Measurements from ENCODE around the gene CLPTM1.

CLPTM1 gene

DNA sequence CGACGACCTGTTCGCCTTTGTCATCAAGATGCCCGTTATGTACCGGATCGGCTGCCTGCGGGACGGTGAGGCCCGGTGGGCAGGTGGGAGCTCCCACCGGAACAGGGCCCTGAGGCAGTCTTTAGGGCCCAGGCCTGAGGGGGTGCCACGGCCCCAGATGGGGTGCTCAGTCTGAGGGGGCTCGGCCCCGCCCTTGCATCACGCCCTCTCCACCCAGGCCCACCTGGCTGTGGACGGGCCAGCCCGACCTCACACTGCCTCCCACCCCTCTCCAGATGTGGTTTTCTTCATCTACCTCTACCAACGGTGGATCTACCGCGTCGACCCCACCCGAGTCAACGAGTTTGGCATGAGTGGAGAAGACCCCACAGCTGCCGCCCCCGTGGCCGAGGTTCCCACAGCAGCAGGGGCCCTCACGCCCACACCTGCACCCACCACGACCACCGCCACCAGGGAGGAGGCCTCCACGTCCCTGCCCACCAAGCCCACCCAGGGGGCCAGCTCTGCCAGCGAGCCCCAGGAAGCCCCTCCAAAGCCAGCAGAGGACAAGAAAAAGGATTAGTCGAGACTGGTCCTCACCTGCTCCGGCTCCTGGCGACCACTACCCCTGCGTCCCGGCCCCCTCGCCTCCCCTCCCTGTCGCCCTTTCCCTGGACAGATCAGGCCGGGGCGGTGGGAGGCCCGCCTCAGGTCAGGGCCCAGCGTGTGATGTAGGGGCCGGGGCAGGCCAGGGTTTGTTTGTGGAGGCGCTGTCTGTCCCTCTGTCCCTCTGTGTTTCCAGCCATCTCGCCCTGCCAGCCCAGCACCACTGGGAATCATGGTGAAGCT is 37.4 kb downstream of the CLPTM1 start:
- Histone ChIP-seq H4K8ac (ENCODE audit: low read depth, low read length) (no peak overlapping the region), H3K4ac (ENCODE audit: low read depth, low read length) (no peak overlapping the region)
- WGBS (ENCODE audit: extremely low coverage, insufficient coverage, insufficient read length) = no CpG with 5 or more reads among the region's 44 CpGs

DNA sequence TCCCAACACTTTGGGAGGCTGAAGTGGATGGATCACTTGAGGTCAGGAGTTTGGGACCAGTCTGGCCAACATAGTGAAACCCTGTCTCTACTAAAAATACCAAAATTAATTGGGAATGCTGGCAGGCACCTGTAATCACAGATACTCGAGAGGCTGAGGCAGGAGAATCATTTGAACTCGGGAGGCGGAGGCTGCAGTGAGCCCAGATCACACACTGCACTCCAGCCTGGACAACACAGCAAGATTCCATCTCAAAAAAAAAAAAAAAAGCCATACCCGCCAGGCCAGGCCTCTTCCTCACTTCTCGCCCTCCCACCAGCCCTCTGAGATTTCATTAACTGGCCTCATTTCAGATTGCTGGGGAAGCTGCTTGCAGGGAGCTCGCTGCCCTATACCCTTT is 38.3 kb downstream of the CLPTM1 start:
- no peak overlapping the region for H2AK5ac ChIP-seq (ENCODE audit: low read length)
- no peak overlapping the region for H2BK120ac ChIP-seq (ENCODE audit: insufficient read depth, low read length, poor library complexity)
- WGBS (ENCODE audit: extremely low coverage, insufficient coverage, insufficient read length) = no CpG with 5 or more reads among the region's 6 CpGs
- H3K27me3 ChIP-seq (ENCODE audit: insufficient read depth, low read length) = no peaks in the 10 kb centered on the region
- no peaks in the 10 kb centered on the region for H3K79me2 ChIP-seq (ENCODE audit: control insufficient read depth, insufficient read depth, low read length, poor library complexity)
- no peak overlapping the region for H3K23ac ChIP-seq (ENCODE audit: low read length)
- H2BK5ac ChIP-seq (ENCODE audit: low read depth, low read length, poor library complexity) = no peak overlapping the region
- no peak overlapping the region for H3K18ac ChIP-seq (ENCODE audit: low read length)
- no peak overlapping the region for H3K14ac ChIP-seq (ENCODE audit: low read length)
- H3K9ac ChIP-seq (ENCODE audit: low read length) = no peak overlapping the region
- H3K27ac ChIP-seq (ENCODE audit: low read depth, low read length) = no peak overlapping the region
- no peaks in the 10 kb centered on the region for H3K4me1 ChIP-seq (ENCODE audit: control insufficient read depth in 1 of 2, insufficient read depth in 2 of 2, low read length in 2 of 2)
- H2AFZ ChIP-seq (ENCODE audit: insufficient read depth, low read length, poor library complexity) = no peak overlapping the region
- no peaks in the 10 kb centered on the region for H3K79me1 ChIP-seq (ENCODE audit: low read length)
- H3K36me3 ChIP-seq (ENCODE audit: control insufficient read depth in 1 of 2, insufficient read depth in 2 of 2, low read length in 2 of 2) = peaks cover 40 to 48% of the 10 kb centered on the region in 2 experiments
- H4K8ac ChIP-seq (ENCODE audit: low read depth, low read length) = no peak overlapping the region
- H2BK12ac ChIP-seq (ENCODE audit: low read length) = no peak overlapping the region
- no peak overlapping the region for H3K4ac ChIP-seq (ENCODE audit: low read depth, low read length)
- no peak for DNase-seq
- H4K12ac ChIP-seq (ENCODE audit: low read depth, low read length) = no peak overlapping the region
- H4K91ac ChIP-seq (ENCODE audit: low read depth, low read length) = no peak overlapping the region
- no peak overlapping the region for H3K4me3 ChIP-seq (ENCODE audit: low read depth, low read length)
- peaks cover 3% of the 10 kb centered on the region for H3K9me3 ChIP-seq (ENCODE audit: insufficient read depth, low read depth, low read length)
- no peak overlapping the region for H3K4me2 ChIP-seq (ENCODE audit: low read length)

More for the DNA sequence above, 37.4 kb downstream of the CLPTM1 start:
- no peak overlapping the region for H2BK12ac ChIP-seq (ENCODE audit: low read length)
- H2AK5ac ChIP-seq (ENCODE audit: low read length) = no peak overlapping the region
- H3K18ac ChIP-seq (ENCODE audit: low read length) = no peak overlapping the region
- H3K36me3 ChIP-seq (ENCODE audit: control insufficient read depth in 1 of 2, insufficient read depth in 2 of 2, low read length in 2 of 2) = peaks cover 50 to 57% of the 10 kb centered on the region in 2 experiments
- H3K9me3 ChIP-seq (ENCODE audit: insufficient read depth, low read depth, low read length) = peaks cover 2% of the 10 kb centered on the region
- H3K4me2 ChIP-seq (ENCODE audit: low read length) = no peak overlapping the region
- no peaks in the 10 kb centered on the region for H3K79me2 ChIP-seq (ENCODE audit: control insufficient read depth, insufficient read depth, low read length, poor library complexity)
- H4K91ac ChIP-seq (ENCODE audit: low read depth, low read length) = no peak overlapping the region
- no peak overlapping the region for H4K12ac ChIP-seq (ENCODE audit: low read depth, low read length)
- no peak overlapping the region for H2BK120ac ChIP-seq (ENCODE audit: insufficient read depth, low read length, poor library complexity)
- no peak for DNase-seq
- H3K79me1 ChIP-seq (ENCODE audit: low read length) = no peaks in the 10 kb centered on the region
- H2AFZ ChIP-seq (ENCODE audit: insufficient read depth, low read length, poor library complexity) = no peak overlapping the region
- H3K23ac ChIP-seq (ENCODE audit: low read length) = no peak overlapping the region
- H3K27ac ChIP-seq (ENCODE audit: low read depth, low read length) = no peak overlapping the region
- no peaks in the 10 kb centered on the region for H3K27me3 ChIP-seq (ENCODE audit: insufficient read depth, low read length)
- H3K4me1 ChIP-seq (ENCODE audit: control insufficient read depth in 1 of 2, insufficient read depth in 2 of 2, low read length in 2 of 2) = no peaks in the 10 kb centered on the region
- no peak overlapping the region for H3K9ac ChIP-seq (ENCODE audit: low read length)
- H3K14ac ChIP-seq (ENCODE audit: low read length) = no peak overlapping the region
- no peak overlapping the region for H3K4me3 ChIP-seq (ENCODE audit: low read depth, low read length)
- H2BK5ac ChIP-seq (ENCODE audit: low read depth, low read length, poor library complexity) = no peak overlapping the region

DNA sequence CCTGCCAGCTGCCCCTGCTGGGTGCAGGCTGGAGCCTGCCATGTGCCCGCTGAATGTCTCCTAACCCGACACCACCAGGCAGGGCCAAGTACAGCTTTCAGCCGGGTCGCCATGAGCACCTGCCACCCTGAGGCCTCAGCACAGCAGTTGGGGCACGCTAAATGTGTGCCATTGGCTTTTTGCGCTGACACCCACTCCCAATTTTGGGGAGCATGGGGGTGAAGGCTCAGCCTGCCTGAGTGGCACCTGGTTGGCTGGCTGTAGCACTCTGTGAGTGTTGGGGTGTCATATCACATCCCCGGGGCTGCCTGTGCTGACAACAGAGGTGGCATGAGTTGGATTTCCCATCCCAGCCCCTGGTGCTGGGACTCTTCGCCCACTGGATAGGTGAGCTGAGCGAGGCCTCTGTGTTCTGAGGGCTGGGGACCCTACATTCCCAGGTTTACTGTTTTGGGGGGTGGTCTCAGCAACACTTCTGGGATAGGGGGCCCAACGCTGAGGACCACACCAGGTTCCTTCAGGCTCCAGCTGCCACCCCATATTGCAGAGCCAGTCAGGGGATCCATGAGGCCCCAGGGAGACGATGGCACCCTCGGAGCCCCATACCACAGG is 38.9 kb downstream of the CLPTM1 start:
- Histone ChIP-seq H3K79me2 (ENCODE audit: control insufficient read depth, insufficient read depth, low read length, poor library complexity) (no peaks in the 10 kb centered on the region), H3K4me3 (ENCODE audit: low read depth, low read length) (no peak overlapping the region), H3K4me2 (ENCODE audit: low read length) (no peak overlapping the region), H4K8ac (ENCODE audit: low read depth, low read length) (no peak overlapping the region), H4K91ac (ENCODE audit: low read depth, low read length) (no peak overlapping the region), H2BK120ac (ENCODE audit: insufficient read depth, low read length, poor library complexity) (no peak overlapping the region), H2AFZ (ENCODE audit: insufficient read depth, low read length, poor library complexity) (no peak overlapping the region), H3K27ac (ENCODE audit: low read depth, low read length) (no peak overlapping the region), H4K12ac (ENCODE audit: low read depth, low read length) (no peak overlapping the region), H2BK12ac (ENCODE audit: low read length) (no peak overlapping the region), H3K36me3 (ENCODE audit: control insufficient read depth in 1 of 2, insufficient read depth in 2 of 2, low read length in 2 of 2) (peaks cover 35 to 43% of the 10 kb centered on the region in 2 experiments), H3K9ac (ENCODE audit: low read length) (no peak overlapping the region), H3K79me1 (ENCODE audit: low read length) (no peaks in the 10 kb centered on the region), H2AK5ac (ENCODE audit: low read length) (no peak overlapping the region), H3K4ac (ENCODE audit: low read depth, low read length) (no peak overlapping the region), H3K9me3 (ENCODE audit: insufficient read depth, low read depth, low read length) (peaks cover 3% of the 10 kb centered on the region), H3K14ac (ENCODE audit: low read length) (no peak overlapping the region), H3K23ac (ENCODE audit: low read length) (no peak overlapping the region), H2BK5ac (ENCODE audit: low read depth, low read length, poor library complexity) (no peak overlapping the region), H3K27me3 (ENCODE audit: insufficient read depth, low read length) (no peaks in the 10 kb centered on the region), H3K18ac (ENCODE audit: low read length) (no peak overlapping the region), H3K4me1 (ENCODE audit: control insufficient read depth in 1 of 2, insufficient read depth in 2 of 2, low read length in 2 of 2) (no peaks in the 10 kb centered on the region)
- DNase-seq = no peak
- WGBS (ENCODE audit: extremely low coverage, insufficient coverage, insufficient read length) = no CpG with 5 or more reads among the region's 12 CpGs

DNA sequence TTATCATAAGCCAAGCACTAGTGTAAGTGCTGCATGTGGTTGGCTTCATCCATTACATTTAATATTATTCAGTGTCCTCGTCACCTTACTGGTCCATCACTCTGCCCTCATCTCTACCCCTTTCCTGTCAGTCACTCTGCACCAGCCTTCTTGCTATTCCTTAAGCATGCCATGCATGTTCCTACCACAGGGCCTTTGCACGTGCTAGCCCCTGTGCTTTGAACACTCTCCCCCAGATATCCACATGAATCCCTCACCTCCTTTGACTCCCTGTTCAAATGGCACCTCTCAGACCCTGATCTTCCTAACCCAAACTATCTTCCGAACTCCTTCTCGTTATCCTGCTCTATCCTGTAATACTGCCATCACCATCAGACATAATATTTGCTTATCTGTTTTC is 42.8 kb downstream of the CLPTM1 start:
- H3K18ac ChIP-seq (ENCODE audit: low read length) = no peak overlapping the region
- peaks cover 2 to 3% of the 10 kb centered on the region in 2 experiments for H3K4me1 ChIP-seq (ENCODE audit: control insufficient read depth in 1 of 2, insufficient read depth in 2 of 2, low read length in 2 of 2)
- no peak overlapping the region for H3K4ac ChIP-seq (ENCODE audit: low read depth, low read length)
- H2AK5ac ChIP-seq (ENCODE audit: low read length) = no peak overlapping the region
- no peak overlapping the region for H3K4me3 ChIP-seq (ENCODE audit: low read depth, low read length)
- H3K27me3 ChIP-seq (ENCODE audit: insufficient read depth, low read length) = no peaks in the 10 kb centered on the region
- 100% methylated on average over 2 of the region's 4 CpGs for WGBS (ENCODE audit: extremely low coverage, insufficient coverage, insufficient read length)
- peaks cover 4 to 7% of the 10 kb centered on the region in 2 experiments for H3K36me3 ChIP-seq (ENCODE audit: control insufficient read depth in 1 of 2, insufficient read depth in 2 of 2, low read length in 2 of 2)
- H2AFZ ChIP-seq (ENCODE audit: insufficient read depth, low read length, poor library complexity) = no peak overlapping the region
- H3K79me2 ChIP-seq (ENCODE audit: control insufficient read depth, insufficient read depth, low read length, poor library complexity) = no peaks in the 10 kb centered on the region
- H4K12ac ChIP-seq (ENCODE audit: low read depth, low read length) = no peak overlapping the region
- no peak overlapping the region for H2BK12ac ChIP-seq (ENCODE audit: low read length)
- H3K79me1 ChIP-seq (ENCODE audit: low read length) = peaks cover 6% of the 10 kb centered on the region
- H2BK120ac ChIP-seq (ENCODE audit: insufficient read depth, low read length, poor library complexity) = no peak overlapping the region
- no peak overlapping the region for H4K91ac ChIP-seq (ENCODE audit: low read depth, low read length)
- no peak overlapping the region for H3K4me2 ChIP-seq (ENCODE audit: low read length)
- H3K9me3 ChIP-seq (ENCODE audit: insufficient read depth, low read depth, low read length) = peaks cover 3% of the 10 kb centered on the region
- H3K23ac ChIP-seq (ENCODE audit: low read length) = no peak overlapping the region
- H3K14ac ChIP-seq (ENCODE audit: low read length) = no peak overlapping the region
- H2BK5ac ChIP-seq (ENCODE audit: low read depth, low read length, poor library complexity) = no peak overlapping the region
- DNase-seq = no peak
- H3K9ac ChIP-seq (ENCODE audit: low read length) = no peak overlapping the region
- H4K8ac ChIP-seq (ENCODE audit: low read depth, low read length) = no peak overlapping the region
- H3K27ac ChIP-seq (ENCODE audit: low read depth, low read length) = no peak overlapping the region
